Neural cell (in vitro differentiated cells): ENCODE data around the gene ZSCAN5A.

Experiments
- EP300 ChIP-seq: fragments of 450-650 bp; conservative IDR thresholded peaks from 2 replicates; pipeline ENCODE4 v1.6.1; 2014; ENCODE audit warnings: antibody characterized with exemption, mild to moderate bottlenecking, moderate library complexity; ENCODE audit not compliant: poor library complexity, severe bottlenecking
- EZH2 ChIP-seq: fragments of 200-600, 300-800 bp; shearing (Covaris generic), sonication (generic); IDR thresholded peaks from 2 replicates; pipeline ENCODE4 v1.6.1; 2014; ENCODE audit warnings: antibody characterized with exemption, low read length, borderline replicate concordance, mild to moderate bottlenecking; ENCODE audit not compliant: insufficient read depth, poor library complexity, severe bottlenecking
- MXI1 ChIP-seq: fragments of 450-650 bp; conservative IDR thresholded peaks from 2 replicates; pipeline ENCODE4 v1.6.1; 2014; ENCODE audit warnings: antibody characterized with exemption, mild to moderate bottlenecking; ENCODE audit not compliant: poor library complexity, severe bottlenecking
- POLR2AphosphoS5 ChIP-seq: IDR thresholded peaks from 2 replicates; pipeline ENCODE4 v1.6.1; 2012
- SMC3 ChIP-seq: fragments of 450-650 bp; conservative IDR thresholded peaks from 2 replicates; pipeline ENCODE4 v1.6.1; 2014; ENCODE audit warnings: antibody characterized with exemption, mild to moderate bottlenecking, moderate library complexity; ENCODE audit not compliant: poor library complexity
- TF ChIP-seq, protein P1 (sequence below): IDR thresholded peaks from 2 replicates; pipeline ENCODE4 v1.6.1; 2012; ENCODE audit warnings: borderline replicate concordance
- TF ChIP-seq, protein P2 (sequence below): fragments of 450-650 bp; IDR thresholded peaks from 2 replicates; pipeline ENCODE4 v1.5.1; 2014; ENCODE audit warnings: antibody characterized with exemption, mild to moderate bottlenecking, moderate library complexity; ENCODE audit not compliant: poor library complexity, severe bottlenecking

DNA sequence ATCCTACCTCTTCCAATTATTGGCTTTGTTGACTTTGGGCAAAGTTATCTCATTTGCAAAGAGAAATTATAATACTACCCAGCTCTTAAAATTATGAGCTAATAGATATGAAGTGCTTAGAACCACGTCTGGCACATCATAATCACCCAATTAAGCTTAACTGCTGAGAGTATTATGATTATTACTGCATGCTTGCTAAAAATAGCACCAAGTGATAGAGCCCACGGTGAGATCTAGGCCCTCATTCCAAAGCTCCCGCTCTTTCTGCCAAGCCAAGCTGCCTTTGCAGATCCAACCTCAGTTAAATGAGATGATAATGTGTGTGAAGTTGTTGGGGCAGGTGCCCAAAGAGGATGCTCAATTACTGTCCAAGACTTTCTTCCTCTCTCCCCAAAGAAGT, 48.6 kb downstream of the ZSCAN5A start:
- TF ChIP-seq SMC3 (no peak), EP300 (no peak), POLR2AphosphoS5 (no peak), MXI1 (no peak), EZH2 (no peak)
- TF ChIP-seq, protein P1, sequence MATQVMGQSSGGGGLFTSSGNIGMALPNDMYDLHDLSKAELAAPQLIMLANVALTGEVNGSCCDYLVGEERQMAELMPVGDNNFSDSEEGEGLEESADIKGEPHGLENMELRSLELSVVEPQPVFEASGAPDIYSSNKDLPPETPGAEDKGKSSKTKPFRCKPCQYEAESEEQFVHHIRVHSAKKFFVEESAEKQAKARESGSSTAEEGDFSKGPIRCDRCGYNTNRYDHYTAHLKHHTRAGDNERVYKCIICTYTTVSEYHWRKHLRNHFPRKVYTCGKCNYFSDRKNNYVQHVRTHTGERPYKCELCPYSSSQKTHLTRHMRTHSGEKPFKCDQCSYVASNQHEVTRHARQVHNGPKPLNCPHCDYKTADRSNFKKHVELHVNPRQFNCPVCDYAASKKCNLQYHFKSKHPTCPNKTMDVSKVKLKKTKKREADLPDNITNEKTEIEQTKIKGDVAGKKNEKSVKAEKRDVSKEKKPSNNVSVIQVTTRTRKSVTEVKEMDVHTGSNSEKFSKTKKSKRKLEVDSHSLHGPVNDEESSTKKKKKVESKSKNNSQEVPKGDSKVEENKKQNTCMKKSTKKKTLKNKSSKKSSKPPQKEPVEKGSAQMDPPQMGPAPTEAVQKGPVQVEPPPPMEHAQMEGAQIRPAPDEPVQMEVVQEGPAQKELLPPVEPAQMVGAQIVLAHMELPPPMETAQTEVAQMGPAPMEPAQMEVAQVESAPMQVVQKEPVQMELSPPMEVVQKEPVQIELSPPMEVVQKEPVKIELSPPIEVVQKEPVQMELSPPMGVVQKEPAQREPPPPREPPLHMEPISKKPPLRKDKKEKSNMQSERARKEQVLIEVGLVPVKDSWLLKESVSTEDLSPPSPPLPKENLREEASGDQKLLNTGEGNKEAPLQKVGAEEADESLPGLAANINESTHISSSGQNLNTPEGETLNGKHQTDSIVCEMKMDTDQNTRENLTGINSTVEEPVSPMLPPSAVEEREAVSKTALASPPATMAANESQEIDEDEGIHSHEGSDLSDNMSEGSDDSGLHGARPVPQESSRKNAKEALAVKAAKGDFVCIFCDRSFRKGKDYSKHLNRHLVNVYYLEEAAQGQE = no peak
- TF ChIP-seq, protein P2, sequence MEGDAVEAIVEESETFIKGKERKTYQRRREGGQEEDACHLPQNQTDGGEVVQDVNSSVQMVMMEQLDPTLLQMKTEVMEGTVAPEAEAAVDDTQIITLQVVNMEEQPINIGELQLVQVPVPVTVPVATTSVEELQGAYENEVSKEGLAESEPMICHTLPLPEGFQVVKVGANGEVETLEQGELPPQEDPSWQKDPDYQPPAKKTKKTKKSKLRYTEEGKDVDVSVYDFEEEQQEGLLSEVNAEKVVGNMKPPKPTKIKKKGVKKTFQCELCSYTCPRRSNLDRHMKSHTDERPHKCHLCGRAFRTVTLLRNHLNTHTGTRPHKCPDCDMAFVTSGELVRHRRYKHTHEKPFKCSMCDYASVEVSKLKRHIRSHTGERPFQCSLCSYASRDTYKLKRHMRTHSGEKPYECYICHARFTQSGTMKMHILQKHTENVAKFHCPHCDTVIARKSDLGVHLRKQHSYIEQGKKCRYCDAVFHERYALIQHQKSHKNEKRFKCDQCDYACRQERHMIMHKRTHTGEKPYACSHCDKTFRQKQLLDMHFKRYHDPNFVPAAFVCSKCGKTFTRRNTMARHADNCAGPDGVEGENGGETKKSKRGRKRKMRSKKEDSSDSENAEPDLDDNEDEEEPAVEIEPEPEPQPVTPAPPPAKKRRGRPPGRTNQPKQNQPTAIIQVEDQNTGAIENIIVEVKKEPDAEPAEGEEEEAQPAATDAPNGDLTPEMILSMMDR = no peak
